HG03135 (cell line): ENCODE data around the gene TBCD.
"Not testable (repeated sequence)": the region's sequence is repeated elsewhere in the genome, so short reads cannot be mapped to it uniquely, and the experiment has no call there.

ENCODE experiments used
- ATAC-seq: cut with Tn5 transposase; IDR thresholded peaks from one replicate; pipeline ENCODE4 v1.9.1; 2021; ENCODE audit warnings: mild to moderate bottlenecking, moderate library complexity; ENCODE audit not compliant: unreplicated experiment

Gene TBCD

DNA sequence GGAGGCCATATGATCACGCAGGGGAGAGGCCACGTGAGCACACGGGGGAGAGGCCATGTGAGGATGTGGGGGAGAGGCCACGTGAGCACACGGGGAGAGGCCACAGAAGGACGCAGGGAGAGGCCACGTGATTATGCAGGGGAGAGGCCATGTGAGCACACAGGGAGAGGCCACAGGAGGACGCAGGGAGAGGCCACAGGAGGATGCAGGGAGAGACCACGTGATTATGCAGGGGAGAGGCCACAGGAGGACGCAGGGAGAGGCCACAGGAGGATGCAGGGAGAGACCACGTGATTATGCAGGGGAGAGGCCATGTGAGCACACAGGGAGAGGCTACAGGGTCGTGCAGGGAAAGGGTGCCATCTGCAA, 232.4 kb downstream of the TBCD start:
- ATAC-seq, result not testable (repeated sequence)

GRCh38 chr17:82984751-82985427, 233.0 kb downstream of the TBCD start:
- ATAC-seq, result no peak

DNA sequence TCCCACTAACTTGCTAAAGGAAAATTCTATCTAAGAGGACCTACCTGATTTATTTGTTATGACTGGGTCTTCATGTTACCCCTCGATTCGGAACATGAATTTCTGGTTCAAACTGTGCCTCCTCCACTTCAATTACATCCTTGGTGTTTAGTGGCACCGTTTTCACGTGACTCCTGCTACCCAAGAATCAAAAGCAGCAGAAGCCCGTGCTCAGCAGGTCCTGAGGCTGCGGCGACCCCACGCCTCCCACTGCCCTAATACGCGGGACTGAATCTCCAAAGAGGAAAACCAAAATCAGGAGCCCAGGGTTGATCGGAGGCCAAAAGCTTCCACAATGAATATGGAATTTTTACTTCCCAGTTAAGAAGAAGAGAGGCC, 233.6 kb downstream of the TBCD start:
- no peak for ATAC-seq

GRCh38 chr17:82985973-82986372, 234.1 kb downstream of the TBCD start:
- no peak for ATAC-seq

DNA sequence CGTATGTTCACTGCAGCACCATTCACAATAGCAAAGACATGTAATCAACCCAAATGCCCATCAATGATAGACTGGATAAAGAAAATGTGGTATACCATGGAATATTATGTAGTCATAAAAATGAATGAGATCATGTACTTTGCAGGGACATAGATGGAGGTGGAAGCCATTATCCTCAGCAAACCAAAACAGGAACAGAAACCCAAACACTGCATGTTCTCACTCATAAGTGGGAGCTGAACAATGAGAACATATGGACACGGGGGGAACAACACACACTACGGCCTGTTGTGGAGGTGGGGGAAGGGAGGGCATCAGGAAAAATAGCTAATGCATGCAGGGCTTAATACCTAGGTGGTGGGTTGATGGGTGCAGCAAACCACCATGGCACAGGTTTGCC, 237.2 kb downstream of the TBCD start:
- ATAC-seq, result not testable (repeated sequence)

- ATAC-seq, result no peak
Observed at GRCh38 chr17:82989881-82990280, 238.0 kb downstream of the TBCD start.

GRCh38 chr17:82993005-82993404, 241.1 kb downstream of the TBCD start:
- ATAC-seq, result no peak
